IPS-20b (cell line): ENCODE measurements around the gene C19orf44.
"Not testable (repeated sequence)": the region's sequence is repeated elsewhere in the genome, so short reads cannot be mapped to it uniquely, and the experiment has no call there.

Experiments used
- H3K27ac ChIP-seq: one replicate; pipeline ENCODE4 v1.5.1; 2013; ENCODE audit warnings: low read length
- H3K27me3 ChIP-seq: 2 replicates; pipeline ENCODE4 v1.6.1; 2013; ENCODE audit warnings: mild to moderate bottlenecking, low read length, inconsistent platforms; ENCODE audit not compliant: insufficient read depth
- H3K36me3 ChIP-seq: 2 replicates; pipeline ENCODE4 v1.6.1; 2013; ENCODE audit warnings: low read depth, mild to moderate bottlenecking, inconsistent platforms, low read length, moderate library complexity; ENCODE audit not compliant: insufficient read depth
- H3K4me1 ChIP-seq: 2 replicates; pipeline ENCODE4 v1.6.1; 2013; ENCODE audit warnings: mild to moderate bottlenecking, control low read depth, inconsistent platforms, low read length, moderate library complexity; ENCODE audit not compliant: insufficient read depth
- H3K4me3 ChIP-seq: 2 replicates; pipeline ENCODE4 v1.5.1; 2013; ENCODE audit warnings: mild to moderate bottlenecking, low read length, inconsistent platforms
- H3K9ac ChIP-seq: 2 replicates; pipeline ENCODE4 v1.6.1; 2013; ENCODE audit warnings: low read depth, mild to moderate bottlenecking, inconsistent platforms, low read length, moderate library complexity
- H3K9me3 ChIP-seq: 2 replicates; pipeline ENCODE4 v1.6.1; 2013; ENCODE audit warnings: mild to moderate bottlenecking, low read depth, low read length, inconsistent platforms; ENCODE audit not compliant: insufficient read depth

The C19orf44 gene

DNA sequence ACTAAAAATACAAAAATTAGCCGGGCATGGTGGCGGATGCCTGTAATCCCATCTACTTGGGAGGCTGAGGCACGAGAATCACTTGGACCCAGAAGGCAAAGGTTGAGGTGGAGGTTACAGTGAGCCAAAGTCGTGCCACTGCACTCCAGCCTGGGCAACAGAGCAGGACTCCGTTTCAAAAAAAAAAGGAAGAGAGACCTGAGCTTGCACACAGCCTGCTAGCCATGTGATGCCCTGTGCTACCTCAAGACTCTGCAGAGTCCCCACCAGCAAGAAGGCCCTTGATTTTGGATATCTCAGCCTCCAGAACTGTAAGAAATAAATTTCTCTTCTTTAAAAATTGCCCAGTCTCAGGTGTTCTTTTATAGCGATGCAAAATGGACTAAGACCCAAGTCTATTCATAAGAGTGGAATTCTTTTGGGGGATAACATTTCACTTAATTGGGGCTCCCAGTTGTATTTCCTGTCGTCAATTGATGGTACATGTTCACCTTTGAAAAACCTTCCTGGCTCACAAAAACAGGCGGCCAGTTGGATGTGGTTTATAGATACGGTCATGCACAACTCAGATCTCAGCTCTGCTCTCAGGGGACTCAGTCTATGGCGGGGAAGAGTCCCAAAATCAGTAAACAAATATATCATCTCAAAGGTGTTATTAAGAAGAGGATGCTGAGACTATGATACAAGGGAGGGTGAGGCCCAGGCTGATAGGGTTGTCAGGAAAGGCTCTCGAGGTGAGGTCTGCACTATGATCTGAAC is 48.5 kb downstream of the C19orf44 start:
- H3K27me3 ChIP-seq: no peaks in the 10 kb centered on the region
- H3K9me3 ChIP-seq: no peaks in the 10 kb centered on the region
- H3K4me1 ChIP-seq: peaks cover 6% of the 10 kb centered on the region
- H3K27ac ChIP-seq: no peak overlapping the region
- peaks cover 17% of the 10 kb centered on the region for H3K36me3 ChIP-seq
- no peak overlapping the region for H3K9ac ChIP-seq
- H3K4me3 ChIP-seq: no peak overlapping the region

DNA sequence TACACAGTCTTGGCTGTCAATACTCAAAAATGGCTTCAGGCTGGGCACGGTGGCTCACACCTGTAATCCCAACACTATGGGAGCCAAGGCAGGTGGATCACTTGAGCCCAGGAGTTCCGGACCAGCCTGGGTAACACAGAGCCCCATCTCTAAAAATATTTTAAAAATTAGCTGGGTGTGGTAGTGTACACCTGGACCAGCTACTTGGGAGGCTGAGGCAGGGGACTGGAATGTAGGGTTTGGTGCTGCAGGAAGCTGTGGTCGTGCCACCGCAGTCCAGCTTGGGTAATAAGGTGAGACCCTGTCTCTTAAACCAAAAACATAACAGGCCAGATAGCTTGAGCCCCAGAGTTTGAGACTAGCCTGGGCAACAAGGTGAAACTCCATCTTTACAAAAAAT is 52.8 kb downstream of the C19orf44 start:
- Histone ChIP-seq H3K27me3 (no peaks in the 10 kb centered on the region), H3K4me3 (no peak overlapping the region), H3K9me3 (no peaks in the 10 kb centered on the region), H3K9ac (no peak overlapping the region), H3K27ac (no peak overlapping the region), H3K4me1 (no peaks in the 10 kb centered on the region), H3K36me3 (peaks cover 18% of the 10 kb centered on the region)

DNA sequence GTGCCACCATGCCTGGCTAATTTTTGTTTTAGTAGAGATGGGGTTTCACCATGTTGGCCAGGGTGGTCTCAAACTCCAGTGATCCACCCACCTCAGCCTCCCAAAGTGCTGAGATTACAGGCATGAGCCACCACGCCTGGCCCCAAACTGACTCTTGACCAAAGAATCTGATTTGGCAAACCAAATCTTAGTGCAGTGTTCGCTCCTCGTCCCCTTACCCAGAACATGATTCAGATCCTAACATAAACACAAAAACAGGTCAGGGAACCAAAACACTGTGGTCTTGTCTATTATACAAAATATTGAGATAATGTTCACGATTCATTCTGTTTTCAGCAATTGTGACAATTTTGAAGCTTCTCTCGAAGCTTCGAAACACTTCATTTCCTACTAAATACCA is 55.7 kb downstream of the C19orf44 start:
- H3K4me1 ChIP-seq, H3K27me3 ChIP-seq, H3K9ac ChIP-seq, H3K9me3 ChIP-seq, H3K27ac ChIP-seq, H3K4me3 ChIP-seq: not testable (repeated sequence)
- H3K36me3 ChIP-seq: peaks cover 43% of the 10 kb centered on the region

DNA sequence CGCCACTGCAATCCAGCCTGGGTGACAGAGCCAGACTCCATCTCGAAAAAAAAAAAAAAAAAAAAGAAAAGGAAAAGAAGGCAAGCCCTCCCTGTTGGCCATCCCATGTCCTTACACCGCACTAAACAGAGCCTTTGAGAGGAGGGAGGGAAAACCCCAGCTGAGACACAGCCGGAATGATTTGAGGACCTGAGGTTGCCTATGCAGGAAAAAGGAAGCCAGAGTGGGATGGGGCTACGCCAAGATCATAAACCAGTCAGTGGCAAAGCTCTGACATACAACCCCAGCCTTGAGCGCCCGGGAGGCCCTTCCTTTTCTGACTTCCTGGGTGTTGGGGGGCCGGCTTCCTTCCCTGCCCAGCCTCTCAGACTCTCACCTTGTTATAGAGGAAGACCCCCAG is 58.6 kb downstream of the C19orf44 start:
- no peaks in the 10 kb centered on the region for H3K27me3 ChIP-seq
- no peak overlapping the region for H3K9ac ChIP-seq
- no peak overlapping the region for H3K4me3 ChIP-seq
- no peak overlapping the region for H3K27ac ChIP-seq
- H3K36me3 ChIP-seq: peaks cover 53% of the 10 kb centered on the region
- no peaks in the 10 kb centered on the region for H3K4me1 ChIP-seq
- H3K9me3 ChIP-seq: no peaks in the 10 kb centered on the region

DNA sequence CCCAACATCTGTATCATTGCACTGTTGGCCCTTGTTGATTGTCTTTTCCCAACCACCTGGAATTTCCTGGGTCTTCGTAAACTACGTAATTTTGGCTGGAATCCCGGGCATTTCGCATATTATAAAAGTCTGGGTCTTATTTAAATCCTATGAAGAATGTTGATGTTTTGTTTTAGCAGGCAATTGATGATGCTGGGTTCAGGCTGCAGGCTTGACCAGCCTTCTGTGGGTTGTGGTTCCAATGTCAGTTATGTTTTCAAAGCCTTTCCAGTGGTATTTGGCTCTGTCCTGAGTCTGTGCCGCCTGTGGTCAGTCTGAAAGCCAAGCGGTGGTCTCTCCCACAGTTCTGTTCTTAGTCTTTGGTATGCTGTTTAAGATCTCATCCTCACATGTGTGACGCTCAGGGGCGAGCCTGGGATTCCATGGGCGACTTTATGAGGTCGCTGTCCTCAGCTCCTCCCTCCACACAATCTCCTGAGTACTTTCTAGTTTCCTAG is 63.6 kb downstream of the C19orf44 start:
- H3K4me3 ChIP-seq: no peak overlapping the region
- H3K36me3 ChIP-seq: peaks cover 66% of the 10 kb centered on the region
- no peaks in the 10 kb centered on the region for H3K27me3 ChIP-seq

DNA sequence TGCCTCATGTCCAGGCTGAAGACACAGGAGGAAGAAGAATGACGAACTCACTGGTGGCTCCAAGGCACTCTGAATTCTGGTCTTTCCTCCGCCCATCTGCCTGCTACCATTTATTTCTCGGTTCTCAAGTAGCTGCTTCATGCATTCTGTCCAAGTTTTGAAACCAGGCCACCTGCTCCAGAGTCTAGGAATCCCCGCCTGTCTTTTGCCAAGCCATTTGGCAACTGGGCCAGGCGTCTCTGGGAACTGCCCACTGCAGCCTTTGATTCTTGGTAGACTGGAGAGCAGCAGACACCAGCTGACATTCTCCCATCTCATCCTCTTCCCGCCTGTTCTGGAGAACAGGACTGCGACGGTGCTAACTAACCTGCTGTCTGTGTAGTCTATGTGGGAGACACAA is 65.2 kb downstream of the C19orf44 start:
- peaks cover 65% of the 10 kb centered on the region for H3K36me3 ChIP-seq

More for the DNA sequence above, 63.6 kb downstream of the C19orf44 start:
- no peak overlapping the region for H3K27ac ChIP-seq
- no peaks in the 10 kb centered on the region for H3K9me3 ChIP-seq
- H3K4me1 ChIP-seq: no peaks in the 10 kb centered on the region
- no peak overlapping the region for H3K9ac ChIP-seq

DNA sequence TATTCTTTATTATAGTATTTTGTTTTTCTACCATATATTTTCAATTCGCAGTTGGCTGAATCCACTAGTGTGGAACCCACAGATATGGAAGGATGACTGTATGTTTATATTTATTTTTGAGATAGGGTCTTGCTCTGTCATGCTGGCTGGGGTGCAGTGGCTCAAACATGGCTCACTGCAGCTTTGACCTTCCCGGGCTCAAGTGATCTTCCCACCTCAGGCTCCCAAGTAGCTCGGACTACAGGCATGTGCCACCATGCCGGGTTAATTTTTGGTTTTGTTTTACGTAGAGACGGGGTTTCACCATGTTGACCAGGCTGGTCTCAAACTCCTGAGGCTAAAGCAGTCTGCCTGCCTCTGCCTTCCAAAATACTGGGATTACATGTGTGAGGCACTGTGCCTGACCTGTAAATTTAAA is 66.4 kb downstream of the C19orf44 start:
- no peak overlapping the region for H3K4me3 ChIP-seq
- no peaks in the 10 kb centered on the region for H3K9me3 ChIP-seq
- H3K36me3 ChIP-seq: peaks cover 67% of the 10 kb centered on the region
- H3K4me1 ChIP-seq: no peaks in the 10 kb centered on the region
- no peak overlapping the region for H3K9ac ChIP-seq
- H3K27me3 ChIP-seq: no peaks in the 10 kb centered on the region
- H3K27ac ChIP-seq: no peak overlapping the region

More for the DNA sequence above, 65.2 kb downstream of the C19orf44 start:
- H3K27me3 ChIP-seq: no peaks in the 10 kb centered on the region
- no peak overlapping the region for H3K27ac ChIP-seq
- H3K9ac ChIP-seq: no peak overlapping the region
- no peaks in the 10 kb centered on the region for H3K9me3 ChIP-seq
- no peak overlapping the region for H3K4me3 ChIP-seq
- no peaks in the 10 kb centered on the region for H3K4me1 ChIP-seq

DNA sequence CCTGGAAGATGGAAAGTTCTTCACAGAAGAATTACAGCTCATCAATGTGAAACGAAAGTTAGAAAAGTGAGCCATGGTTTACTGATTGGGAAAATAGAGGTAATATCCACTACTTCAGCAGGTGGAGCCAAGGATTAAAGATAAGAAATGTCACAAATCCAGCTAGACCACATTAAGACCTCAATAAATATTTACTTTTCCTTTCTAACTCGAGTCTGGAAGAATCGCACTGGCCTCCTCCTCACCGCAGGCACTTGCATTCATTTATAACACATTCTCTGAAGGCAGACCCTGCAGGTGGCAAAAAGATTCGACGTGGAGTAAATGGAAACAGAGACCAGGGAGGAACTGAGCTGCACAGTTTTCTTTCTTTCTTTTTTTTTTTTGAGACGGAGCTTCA is 68.6 kb downstream of the C19orf44 start:
- Histone ChIP-seq H3K9ac (no peak overlapping the region), H3K9me3 (no peaks in the 10 kb centered on the region), H3K36me3 (peaks cover 77% of the 10 kb centered on the region), H3K4me1 (no peaks in the 10 kb centered on the region), H3K27ac (no peak overlapping the region), H3K4me3 (no peak overlapping the region), H3K27me3 (no peaks in the 10 kb centered on the region)

DNA sequence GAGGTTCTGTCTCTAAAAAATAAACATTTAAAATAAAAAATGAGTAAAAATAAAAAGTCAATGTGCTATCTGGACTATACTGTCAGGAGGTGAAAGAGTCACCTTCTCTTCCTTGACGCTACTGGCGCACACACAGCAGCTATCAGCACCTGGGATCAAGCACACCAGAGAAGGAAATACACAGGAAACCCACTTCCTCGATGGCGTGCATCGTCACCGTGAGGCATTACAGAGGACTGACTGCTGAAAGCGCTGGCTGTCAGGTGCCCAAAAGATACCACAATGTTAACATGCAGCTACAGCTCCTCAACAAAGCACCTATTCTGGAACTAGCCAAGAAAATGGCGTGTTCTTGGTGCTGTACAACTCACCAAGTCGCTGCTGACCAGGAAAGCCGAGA is 70.0 kb downstream of the C19orf44 start:
- H3K36me3 ChIP-seq: peaks cover 76% of the 10 kb centered on the region

DNA sequence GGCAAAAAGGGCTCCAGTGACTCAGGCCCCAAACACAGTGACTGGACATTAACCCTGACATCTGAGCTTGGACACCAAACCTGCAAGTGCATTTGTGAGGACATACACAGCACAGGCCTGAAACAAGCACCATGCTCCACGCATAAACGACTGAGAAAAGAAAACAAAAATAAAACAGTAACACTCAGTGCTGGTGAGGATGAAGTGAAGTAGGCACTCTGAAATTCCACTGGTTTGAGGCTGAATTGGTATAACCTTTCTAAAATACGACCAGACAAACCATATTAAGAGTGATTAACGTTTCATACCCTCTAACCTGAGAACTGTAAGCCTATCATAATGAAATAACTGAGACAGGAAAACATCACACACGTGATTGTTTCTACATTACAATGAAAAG is 70.5 kb downstream of the C19orf44 start:
- no peak overlapping the region for H3K27ac ChIP-seq
- H3K4me3 ChIP-seq: no peak overlapping the region

More for the DNA sequence above, 70.0 kb downstream of the C19orf44 start:
- Histone ChIP-seq H3K9me3 (no peaks in the 10 kb centered on the region), H3K4me1 (0 out of 2 replicates have a peak, but pooled peaks cover under 1% of the 10 kb centered on the region), H3K27me3 (no peaks in the 10 kb centered on the region), H3K4me3 (no peak overlapping the region), H3K9ac (no peak overlapping the region), H3K27ac (no peak overlapping the region)

DNA sequence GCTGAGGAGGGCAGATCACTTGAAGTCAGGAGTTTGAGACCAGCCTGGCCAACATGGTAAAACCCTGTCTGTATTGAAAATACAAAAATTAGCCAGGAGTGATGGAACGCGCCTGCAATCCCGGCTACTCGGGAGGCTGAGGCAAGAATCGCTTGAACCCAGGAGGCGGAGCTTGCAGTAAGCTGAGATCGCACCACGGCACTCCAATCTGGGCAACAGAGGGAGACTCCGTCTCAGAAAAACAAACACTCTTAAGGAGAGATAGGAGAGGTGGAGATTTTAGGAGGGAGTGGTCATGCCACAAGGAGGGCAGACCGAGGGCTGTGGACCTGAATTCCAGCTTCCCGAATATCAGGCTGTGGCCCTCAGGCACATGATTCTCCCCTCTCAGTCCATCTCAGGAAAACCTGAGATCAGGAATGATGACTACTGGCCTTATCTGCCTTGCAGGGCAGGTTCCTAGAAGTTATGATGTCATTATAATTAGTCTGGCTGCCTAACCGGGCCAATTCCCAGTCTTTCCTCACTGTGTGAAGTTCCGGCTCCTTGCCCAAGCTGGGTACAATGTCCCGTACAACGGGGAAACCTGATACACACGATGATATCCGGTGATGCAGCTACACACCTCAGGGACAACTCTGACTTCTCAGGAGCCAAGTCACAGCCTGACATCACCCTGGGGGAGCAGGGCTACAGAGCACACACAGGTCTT is 73.6 kb downstream of the C19orf44 start:
- Histone ChIP-seq H3K4me1 (0 out of 2 replicates have a peak, but pooled peaks cover 5% of the 10 kb centered on the region), H3K27ac (no peak overlapping the region), H3K9ac (no peak overlapping the region)

More for the DNA sequence above, 70.5 kb downstream of the C19orf44 start:
- H3K36me3 ChIP-seq: peaks cover 71% of the 10 kb centered on the region
- H3K27me3 ChIP-seq: no peaks in the 10 kb centered on the region
- H3K4me1 ChIP-seq: 0 out of 2 replicates have a peak, but pooled peaks cover 5% of the 10 kb centered on the region
- no peak overlapping the region for H3K9ac ChIP-seq
- H3K9me3 ChIP-seq: no peaks in the 10 kb centered on the region

More for the DNA sequence above, 73.6 kb downstream of the C19orf44 start:
- H3K4me3 ChIP-seq: no peak overlapping the region
- H3K27me3 ChIP-seq: no peaks in the 10 kb centered on the region
- H3K9me3 ChIP-seq: no peaks in the 10 kb centered on the region
- peaks cover 54% of the 10 kb centered on the region for H3K36me3 ChIP-seq
